GM12801 (cell line): ENCODE results near the gene BGN.

ENCODE experiments used
- CTCF ChIP-seq: IDR thresholded peaks from one replicate; pipeline ENCODE4 v1.5.1; 2011; ENCODE audit warnings: control low read depth; ENCODE audit not compliant: insufficient read length; ENCODE audit errors: extremely low read depth

The BGN gene

DNA sequence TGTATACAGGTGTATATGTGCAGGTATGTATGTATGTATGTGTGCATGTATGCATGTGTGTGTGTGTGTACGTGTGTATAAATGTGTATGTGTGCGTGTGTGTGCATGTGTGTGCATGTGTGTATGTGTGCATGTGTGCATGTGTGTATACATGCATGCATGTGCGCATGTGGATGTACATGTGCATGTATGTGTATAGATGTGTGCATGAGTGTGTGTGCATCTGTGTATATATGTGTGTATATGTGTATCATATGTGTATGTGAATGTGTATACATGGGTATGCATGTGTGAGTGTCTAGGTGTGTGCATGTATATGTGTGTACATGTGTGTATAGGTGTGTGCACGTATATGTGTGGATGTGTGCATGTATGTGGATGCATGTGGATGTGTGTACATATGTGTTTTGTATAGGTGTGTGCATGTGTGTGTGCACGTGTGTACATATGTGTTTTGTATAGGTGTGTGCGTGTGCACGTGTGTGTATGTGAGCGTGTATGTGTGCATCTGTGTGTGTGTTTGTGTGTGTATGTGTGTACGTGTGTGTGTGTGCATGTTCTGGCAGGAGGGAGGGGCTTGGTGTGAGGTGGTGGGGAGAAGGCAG is 6.0 kb downstream of the BGN start:
- TF ChIP-seq CTCF = no peak

DNA sequence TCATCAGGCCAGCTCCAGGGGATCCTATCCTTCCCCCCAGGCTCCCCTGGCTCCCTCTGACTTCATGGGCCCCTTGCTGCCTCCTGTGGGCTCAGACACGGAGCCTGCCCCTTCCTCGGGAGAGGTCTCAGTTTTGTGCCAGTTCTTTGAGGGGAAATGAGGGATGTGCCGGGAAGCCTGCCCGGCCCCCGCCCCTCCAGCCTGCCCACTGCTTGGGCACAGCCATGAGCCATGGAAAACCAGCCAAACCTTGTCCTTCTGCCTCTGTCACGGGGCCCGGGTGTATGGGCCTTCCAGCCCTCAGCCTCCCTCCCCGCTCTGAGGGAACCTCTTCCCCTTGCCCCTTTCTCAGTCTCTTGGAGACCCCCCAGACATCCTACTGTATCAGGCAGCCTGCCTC is 6.8 kb downstream of the BGN start:
- TF ChIP-seq CTCF = no peak

DNA sequence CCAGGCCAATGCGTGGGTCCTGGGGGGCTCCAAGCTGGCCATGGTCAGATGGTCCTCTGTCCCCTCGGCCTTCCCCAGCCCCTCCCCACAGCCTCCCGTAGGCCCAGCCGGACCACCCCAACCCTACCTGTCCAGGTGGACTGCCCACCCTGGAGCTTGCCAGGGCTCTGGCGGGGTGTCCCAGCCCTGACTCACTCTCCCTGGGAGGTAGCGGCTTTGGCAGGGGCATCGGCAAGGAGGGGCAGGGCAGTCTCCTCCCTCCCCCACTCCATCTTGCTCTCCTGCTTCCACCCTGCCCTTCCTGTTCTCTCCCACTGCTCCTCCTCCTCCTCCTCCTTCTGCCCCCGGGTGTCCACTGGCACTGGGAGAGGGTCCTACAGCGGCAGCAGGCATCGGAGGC is 7.4 kb downstream of the BGN start:
- TF ChIP-seq CTCF = no peak

GRCh38 chrX:153502796-153503195 is 8.0 kb downstream of the BGN start:
- TF ChIP-seq CTCF = no peak

DNA sequence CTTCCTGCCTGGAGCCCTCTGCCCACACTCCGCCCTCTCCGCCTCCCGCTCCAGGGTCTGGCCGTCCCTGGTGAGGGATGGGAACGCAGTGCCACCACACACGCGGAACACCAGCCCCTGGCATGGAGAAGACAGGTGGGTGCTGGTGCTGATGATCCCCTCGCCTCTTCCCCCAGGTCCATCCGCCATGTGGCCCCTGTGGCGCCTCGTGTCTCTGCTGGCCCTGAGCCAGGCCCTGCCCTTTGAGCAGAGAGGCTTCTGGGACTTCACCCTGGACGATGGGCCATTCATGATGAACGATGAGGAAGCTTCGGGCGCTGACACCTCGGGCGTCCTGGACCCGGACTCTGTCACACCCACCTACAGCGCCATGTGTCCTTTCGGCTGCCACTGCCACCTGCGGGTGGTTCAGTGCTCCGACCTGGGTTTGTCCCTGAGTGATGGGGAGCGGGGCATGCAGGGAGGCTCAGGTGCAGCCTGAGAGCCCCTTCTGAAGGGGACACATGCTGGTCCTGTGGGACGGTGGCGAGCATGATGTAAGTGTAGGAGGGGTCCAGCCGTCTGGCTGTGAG is 9.8 kb downstream of the BGN start:
- TF ChIP-seq CTCF = no peak

DNA sequence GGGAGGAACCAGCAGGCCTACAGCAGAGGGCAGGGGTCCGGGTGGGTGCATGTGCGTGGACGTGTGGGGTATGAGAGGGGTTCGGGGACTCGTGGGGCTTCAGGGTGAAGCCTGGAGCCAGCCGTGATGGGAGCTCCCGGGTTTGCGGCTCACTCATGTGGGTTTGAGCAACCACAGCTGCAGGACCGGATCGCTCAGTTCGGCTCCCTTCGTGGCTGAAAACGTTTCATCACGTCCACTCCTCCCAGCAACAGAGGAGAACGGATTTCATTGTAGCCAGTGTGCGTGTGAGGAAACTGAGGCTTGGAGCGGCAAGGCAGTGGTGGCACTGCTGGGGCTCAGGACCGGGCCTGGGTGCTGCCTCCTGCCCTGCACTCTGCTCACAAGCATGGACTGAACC is 10.6 kb downstream of the BGN start:
- TF ChIP-seq CTCF = no peak

DNA sequence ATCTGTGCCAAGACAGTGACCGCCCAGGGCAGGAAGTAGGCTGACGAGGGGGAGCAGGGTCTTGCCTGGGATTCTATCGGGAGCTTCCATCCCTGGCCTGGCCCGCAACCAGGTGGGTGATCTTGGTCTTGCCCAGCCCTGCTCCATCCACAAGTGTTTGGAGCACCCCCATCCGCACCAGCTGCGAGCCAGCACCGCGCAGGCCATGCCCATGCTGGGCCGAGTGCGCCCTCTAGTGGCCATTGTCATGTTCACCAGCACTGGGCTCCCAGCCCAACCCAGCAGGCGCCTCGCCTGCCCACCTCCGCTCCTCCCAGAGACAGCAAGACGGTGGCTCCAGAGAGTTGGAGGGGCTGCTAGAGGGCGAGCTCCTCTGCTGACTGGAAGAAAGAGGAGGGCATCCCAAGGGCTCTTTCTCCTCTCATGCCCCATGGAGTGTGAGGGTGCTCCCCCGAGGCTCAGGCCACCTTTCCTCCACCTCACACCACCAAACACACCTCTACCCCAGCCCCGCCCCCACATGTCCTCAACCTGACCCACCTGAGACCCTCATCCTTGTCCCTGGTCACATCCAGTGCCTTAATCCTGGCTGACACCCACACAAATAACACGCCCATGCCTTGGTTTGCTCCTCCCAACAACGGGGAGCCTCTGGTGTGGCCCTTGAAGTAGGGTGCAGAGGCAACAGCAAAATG is 12.9 kb downstream of the BGN start:
- no peak for TF ChIP-seq CTCF
